MCF 10A (cell line): ENCODE results near the gene AURKAIP1. TPM values are rescaled to one million over a fixed set of nuclear protein-coding genes. Genes with fewer than 3 reads are reported as not detected.
A peak's percentile ranks its signal among the peaks of the same experiment; 100 is the strongest.

Experiments
- BruUV-seq: library from RNA; stranded (reverse); fragments of 400-500 nt; replicated peaks from 2 replicates; lab custom pipeline; 2021; lab: Mats Ljungman, UMichigan
- CTCF ChIA-PET: fragments of 300-600 bp; sonication (Branson Sonifier 250); formaldehyde crosslinking; extraction: SDS; loops from one replicate; lab custom pipeline; 2021; ENCODE audit warnings: antibody characterized with exemption, inconsistent platforms; lab: Yijun Ruan, JAX
- POLR2A ChIA-PET: fragments of 300-600, 350-650 bp; sonication (Branson Sonifier 250); formaldehyde crosslinking; extraction: SDS; loops from one replicate; lab custom pipeline; 2020; ENCODE audit warnings: antibody characterized with exemption, inconsistent platforms; lab: Yijun Ruan, JAX
- DNase-seq: peaks from one replicate; pipeline ENCODE4 v3.0.0-alpha.2; 2018; ENCODE audit not compliant: unreplicated experiment
- H3K27ac Mint-ChIP-seq: one replicate; pipeline ENCODE4 v1.8.0; 2022; ENCODE audit warnings: mild to moderate bottlenecking, low read depth, mixed read lengths; ENCODE audit not compliant: unreplicated experiment
- H3K27me3 Mint-ChIP-seq: one replicate; pipeline ENCODE4 v1.8.0; 2022; ENCODE audit warnings: mixed read lengths; ENCODE audit not compliant: insufficient read depth, unreplicated experiment
- H3K36me3 Mint-ChIP-seq: one replicate; pipeline ENCODE4 v1.8.0; 2022; ENCODE audit warnings: mild to moderate bottlenecking, moderate library complexity, mixed read lengths; ENCODE audit not compliant: insufficient read depth, unreplicated experiment
- H3K4me1 Mint-ChIP-seq: one replicate; pipeline ENCODE4 v1.8.0; 2022; ENCODE audit warnings: mixed read lengths; ENCODE audit not compliant: insufficient read depth, unreplicated experiment
- H3K4me3 Mint-ChIP-seq: one replicate; pipeline ENCODE4 v1.8.0; 2022; ENCODE audit warnings: mild to moderate bottlenecking, moderate library complexity, mixed read lengths; ENCODE audit not compliant: unreplicated experiment
- H3K9me3 Mint-ChIP-seq: one replicate; pipeline ENCODE4 v1.8.0; 2022; ENCODE audit warnings: mixed read lengths; ENCODE audit not compliant: unreplicated experiment
- CTCF ChIP-seq: fragments of 200-600 bp; IDR thresholded peaks from one replicate; pipeline ENCODE4 v1.8.0; 2022; ENCODE audit warnings: antibody characterized with exemption, mild to moderate bottlenecking; ENCODE audit not compliant: unreplicated experiment
- intact Hi-C: fragments of 100-400 bp; cut with micrococcal nuclease; formaldehyde crosslinking; loops from 2 replicates; pipeline ENCODE4 v1.14.1; 2022
- total RNA-seq: library from RNA; stranded (reverse); gene quantifications from 2 replicates; pipeline ENCODE4 v1.2.3, GENCODE V29; 2022

The AURKAIP1 gene
- total RNA-seq, 1 experiment from 2014 or later: 148 TPM

- no TSS peak for BruUV-seq
- TF ChIP-seq CTCF: peak; percentile 43
- H3K4me3 Mint-ChIP-seq: peak within 1 kb of the TSS; percentile 79
- H3K27me3 Mint-ChIP-seq: no peaks in the 10 kb centered on the region
- DNase-seq: no peak
- H3K36me3 Mint-ChIP-seq: no peaks in the 10 kb centered on the region
- intact Hi-C loops: no loop called here
- peaks cover 13% of the 10 kb centered on the region for H3K4me1 Mint-ChIP-seq
- CTCF ChIA-PET: no interaction called here
- POLR2A ChIA-PET: interaction anchor here (1.2 to 5.7 kb wide), 3 partner anchors 17 to 156 kb away, joined by 3 to 47 read pairs (median 28); partner anchors contain the start of gene AURKAIP1
- no peaks in the 10 kb centered on the region for H3K9me3 Mint-ChIP-seq
- H3K27ac Mint-ChIP-seq: peak within 1 kb of the TSS; percentile 84
These were observed 25.6 kb downstream of the AURKAIP1 start, which contains the start of gene DVL1 for GRCh38 chr1:1349256-1350012. Gene DVL1 (minus strand): TSS chr1:1349418. CDS start chr1:1349065, 353 bp downstream.

- Mint-ChIP-seq H3K9me3 (no peaks in the 10 kb centered on the region), H3K36me3 (peaks cover 6% of the 10 kb centered on the region), H3K4me1 (peaks cover 13% of the 10 kb centered on the region), H3K27ac (peak overlapping the region; percentile 84), H3K4me3 (peak overlapping the region; percentile 79), H3K27me3 (no peaks in the 10 kb centered on the region)
- no TSS peak for BruUV-seq
- intact Hi-C loops: loop anchor here (1.0 kb wide), 1 partner anchor 40 kb away; the partner anchor contains the start of gene PUSL1
- ChIA-PET POLR2A (interaction anchor here (0.7 to 5.7 kb wide), 12 partner anchors 11 to 328 kb away, joined by 3 to 47 read pairs (median 4); partner anchors contain the start of genes AURKAIP1 and CCNL2), CTCF (interaction anchor here (0.6 to 1.2 kb wide), 7 partner anchors 14 to 52 kb away, joined by 3 to 7 read pairs (median 3); partner anchors contain the start of gene AURKAIP1)
- no peak for DNase-seq
- no peak for TF ChIP-seq CTCF
These were observed 26.4 kb downstream of the AURKAIP1 start for GRCh38 chr1:1348420-1349255.

- intact Hi-C loops: loop anchor here (1.0 kb wide), 1 partner anchor 40 kb away; the partner anchor contains the start of gene PUSL1
- Mint-ChIP-seq H3K4me3 (peak overlapping the region; percentile 79), H3K4me1 (peaks cover 13% of the 10 kb centered on the region), H3K27me3 (no peaks in the 10 kb centered on the region), H3K36me3 (peaks cover 13% of the 10 kb centered on the region), H3K27ac (peak overlapping the region; percentile 84), H3K9me3 (no peaks in the 10 kb centered on the region)
- BruUV-seq: TSS peak; percentile 28
- ChIA-PET POLR2A (interaction anchor here (0.7 to 5.7 kb wide), 18 partner anchors 10 to 327 kb away, joined by 3 to 47 read pairs (median 4); partner anchors contain the start of genes AURKAIP1 and CCNL2), CTCF (interaction anchor here (0.5 to 1.2 kb wide), 13 partner anchors 13 to 364 kb away, joined by 3 to 7 read pairs (median 3); partner anchors contain the start of gene AURKAIP1)
- TF ChIP-seq CTCF: no peak
- DNase-seq: peak; percentile 74
These were observed 27.2 kb downstream of the AURKAIP1 start for GRCh38 chr1:1347663-1348419.
